WTC11 (cell line): ENCODE data around the gene RIPOR3. TPM values are rescaled to one million over a fixed set of nuclear protein-coding genes. Genes with fewer than 3 reads are reported as not detected.

ENCODE experiments used
- ATAC-seq: fragments of 200-7000 bp; cut with Tn5 transposase; 2 replicates; pipeline ENCODE4 v1.10.0; 2021; ENCODE audit warnings: mild to moderate bottlenecking, moderate library complexity
- CTCF ChIA-PET: fragments of 300-600 bp; sonication (Branson Sonifier 250); formaldehyde crosslinking; loops from one replicate; lab custom pipeline; 2021; ENCODE audit warnings: antibody characterized with exemption; lab: Charles Lee
- POLR2A ChIA-PET: fragments of 350-600 bp; sonication (Branson Sonifier 250); formaldehyde crosslinking; loops from one replicate; lab custom pipeline; 2021; ENCODE audit warnings: antibody characterized with exemption; lab: Charles Lee
- DNase-seq: peaks from one replicate; pipeline ENCODE4 v3.0.0; 2021; ENCODE audit warnings: low spot score
- H3K27ac Mint-ChIP-seq: 2 replicates; pipeline ENCODE4 v1.8.0; 2021; ENCODE audit warnings: mixed read lengths
- H3K27me3 Mint-ChIP-seq: 2 replicates; pipeline ENCODE4 v1.8.0; 2021; ENCODE audit warnings: low read depth, mild to moderate bottlenecking, moderate library complexity, mixed read lengths
- H3K36me3 Mint-ChIP-seq: 2 replicates; pipeline ENCODE4 v1.8.0; 2021; ENCODE audit warnings: mixed read lengths
- H3K4me1 Mint-ChIP-seq: 2 replicates; pipeline ENCODE4 v1.8.0; 2022; ENCODE audit warnings: mixed read lengths
- H3K4me3 Mint-ChIP-seq: 2 replicates; pipeline ENCODE4 v1.8.0; 2021; ENCODE audit warnings: mild to moderate bottlenecking, moderate library complexity, mixed read lengths
- H3K9me3 Mint-ChIP-seq: 2 replicates; pipeline ENCODE4 v1.8.0; 2021; ENCODE audit warnings: mixed read lengths
- ATF3 ChIP-seq: sonication (generic); formaldehyde crosslinking; conservative IDR thresholded peaks from 2 replicates; pipeline ENCODE4 v1.8.1; 2022; ENCODE audit warnings: mild to moderate bottlenecking, missing genetic modification reagents
- ETV6 ChIP-seq: sonication (generic); formaldehyde crosslinking; IDR thresholded peaks from 2 replicates; pipeline ENCODE4 v1.8.1; 2022; ENCODE audit warnings: mild to moderate bottlenecking, missing genetic modification reagents
- FOXP1 ChIP-seq: sonication (generic); formaldehyde crosslinking; IDR thresholded peaks from 2 replicates; pipeline ENCODE4 v1.8.0; 2022; ENCODE audit warnings: missing genetic modification reagents, mild to moderate bottlenecking, moderate library complexity, borderline replicate concordance
- GABPB1 ChIP-seq: sonication (generic); formaldehyde crosslinking; IDR thresholded peaks from 2 replicates; pipeline ENCODE4 v1.8.1; 2023; ENCODE audit warnings: mild to moderate bottlenecking, missing genetic modification reagents
- GRHL2 ChIP-seq: fragments of 250-450 bp; sonication (Bioruptor Pico); IDR thresholded peaks from 2 replicates; pipeline ENCODE4 v1.8.0; 2022; ENCODE audit warnings: mild to moderate bottlenecking, moderate library complexity; ENCODE audit not compliant: insufficient replicate concordance, severe bottlenecking
- HMGA2 ChIP-seq: fragments of 250-450 bp; sonication (Bioruptor Pico); IDR thresholded peaks from 2 replicates; pipeline ENCODE4 v1.4.0; 2021; ENCODE audit warnings: mild to moderate bottlenecking, moderate library complexity
- IRF1 ChIP-seq: sonication (generic); formaldehyde crosslinking; IDR thresholded peaks from 2 replicates; pipeline ENCODE4 v1.8.0; 2023; ENCODE audit warnings: missing genetic modification reagents
- IRF2 ChIP-seq: sonication (generic); formaldehyde crosslinking; IDR thresholded peaks from 2 replicates; pipeline ENCODE4 v1.8.0; 2022; ENCODE audit warnings: low read depth, missing genetic modification reagents, borderline replicate concordance
- NFYB ChIP-seq: sonication (generic); formaldehyde crosslinking; conservative IDR thresholded peaks from 2 replicates; pipeline ENCODE4 v1.8.0; 2022; ENCODE audit warnings: low read depth, missing genetic modification reagents
- NR2C2 ChIP-seq: sonication (generic); formaldehyde crosslinking; IDR thresholded peaks from 2 replicates; pipeline ENCODE4 v1.8.0; 2022; ENCODE audit warnings: mild to moderate bottlenecking, missing genetic modification reagents
- OVOL2 ChIP-seq: fragments of 250-450 bp; sonication (Bioruptor Pico); IDR thresholded peaks from 2 replicates; pipeline ENCODE4 v1.9.0; 2021; ENCODE audit warnings: mild to moderate bottlenecking, borderline replicate concordance
- PRRX2 ChIP-seq: fragments of 250-450 bp; sonication (Bioruptor Pico); IDR thresholded peaks from 2 replicates; pipeline ENCODE4 v1.8.0; 2021; ENCODE audit warnings: mild to moderate bottlenecking
- SOX15 ChIP-seq: fragments of 250-450 bp; sonication (Bioruptor Pico); IDR thresholded peaks from 2 replicates; pipeline ENCODE4 v1.9.0; 2021; ENCODE audit warnings: mild to moderate bottlenecking
- ZBTB21 ChIP-seq: sonication (generic); formaldehyde crosslinking; IDR thresholded peaks from 2 replicates; pipeline ENCODE4 v1.8.1; 2023; ENCODE audit warnings: mild to moderate bottlenecking, missing genetic modification reagents, borderline replicate concordance
- ZNF232 ChIP-seq: sonication (generic); formaldehyde crosslinking; IDR thresholded peaks from 2 replicates; pipeline ENCODE4 v1.8.0; 2022; ENCODE audit warnings: mild to moderate bottlenecking, missing genetic modification reagents
- ZNF396 ChIP-seq: fragments of 250-450 bp; sonication (Bioruptor Pico); IDR thresholded peaks from 2 replicates; pipeline ENCODE4 v1.8.0; 2021; ENCODE audit warnings: mild to moderate bottlenecking, moderate library complexity, borderline replicate concordance
- ZNF512 ChIP-seq: sonication (generic); formaldehyde crosslinking; IDR thresholded peaks from 2 replicates; pipeline ENCODE4 v1.8.1; 2022; ENCODE audit warnings: missing genetic modification reagents, borderline replicate concordance
- total RNA-seq: library from RNA; stranded (reverse); gene quantifications from 3 replicates; pipeline ENCODE4 v1.2.3, GENCODE V29; 2021
- TF ChIP-seq, protein P1 (sequence below): sonication (generic); formaldehyde crosslinking; IDR thresholded peaks from 2 replicates; pipeline ENCODE4 v1.8.0; 2023; ENCODE audit warnings: missing genetic modification reagents, mild to moderate bottlenecking, borderline replicate concordance
- TF ChIP-seq, protein P2 (sequence below): fragments of 250-450 bp; sonication (Bioruptor Pico); conservative IDR thresholded peaks from 2 replicates; pipeline ENCODE4 v1.9.0; 2021; ENCODE audit warnings: mild to moderate bottlenecking
- TF ChIP-seq, protein P3 (sequence below): fragments of 250-450 bp; sonication (Bioruptor Pico); IDR thresholded peaks from 2 replicates; pipeline ENCODE4 v1.9.0; 2021; ENCODE audit warnings: moderate library complexity, mild to moderate bottlenecking, inconsistent platforms, borderline replicate concordance
- TF ChIP-seq, protein P4 (sequence below): fragments of 250-450 bp; sonication (Bioruptor Pico); IDR thresholded peaks from 2 replicates; pipeline ENCODE4 v2.1.2; 2022; ENCODE audit warnings: mild to moderate bottlenecking, moderate library complexity
- TF ChIP-seq, protein P5 (sequence below): fragments of 250-450 bp; sonication (Bioruptor Pico); IDR thresholded peaks from 2 replicates; pipeline ENCODE4 v1.8.0; 2021; ENCODE audit warnings: mild to moderate bottlenecking

RIPOR3 gene
- total RNA-seq, 1 experiment from 2014 or later, result 6.5 TPM

- DNase-seq (no peak), ATAC-seq (no peak)
- Mint-ChIP-seq H3K4me1 (peaks cover 11% of the 10 kb centered on the region), H3K36me3 (peaks cover 2% of the 10 kb centered on the region; the same call in 1 of the 2 replicates), H3K4me3 (no peak overlapping the region), H3K27ac (no peak overlapping the region), H3K9me3 (no peaks in the 10 kb centered on the region), H3K27me3 (no peaks in the 10 kb centered on the region)
- TF ChIP-seq GRHL2 (CRISPR knock-in tag) (no peak), SOX15 (CRISPR knock-in tag) (no peak), ZNF396 (CRISPR knock-in tag) (no peak), NR2C2 (CRISPR knock-in tag) (no peak), ZNF232 (CRISPR knock-in tag) (no peak), ETV6 (no peak), NFYB (no peak), OVOL2 (CRISPR knock-in tag) (no peak), GABPB1 (CRISPR knock-in tag) (no peak), PRRX2 (CRISPR knock-in tag) (no peak), FOXP1 (CRISPR knock-in tag) (no peak), IRF2 (no peak), HMGA2 (no peak), ZNF512 (CRISPR knock-in tag) (no peak)
- TF ChIP-seq, protein P1, sequence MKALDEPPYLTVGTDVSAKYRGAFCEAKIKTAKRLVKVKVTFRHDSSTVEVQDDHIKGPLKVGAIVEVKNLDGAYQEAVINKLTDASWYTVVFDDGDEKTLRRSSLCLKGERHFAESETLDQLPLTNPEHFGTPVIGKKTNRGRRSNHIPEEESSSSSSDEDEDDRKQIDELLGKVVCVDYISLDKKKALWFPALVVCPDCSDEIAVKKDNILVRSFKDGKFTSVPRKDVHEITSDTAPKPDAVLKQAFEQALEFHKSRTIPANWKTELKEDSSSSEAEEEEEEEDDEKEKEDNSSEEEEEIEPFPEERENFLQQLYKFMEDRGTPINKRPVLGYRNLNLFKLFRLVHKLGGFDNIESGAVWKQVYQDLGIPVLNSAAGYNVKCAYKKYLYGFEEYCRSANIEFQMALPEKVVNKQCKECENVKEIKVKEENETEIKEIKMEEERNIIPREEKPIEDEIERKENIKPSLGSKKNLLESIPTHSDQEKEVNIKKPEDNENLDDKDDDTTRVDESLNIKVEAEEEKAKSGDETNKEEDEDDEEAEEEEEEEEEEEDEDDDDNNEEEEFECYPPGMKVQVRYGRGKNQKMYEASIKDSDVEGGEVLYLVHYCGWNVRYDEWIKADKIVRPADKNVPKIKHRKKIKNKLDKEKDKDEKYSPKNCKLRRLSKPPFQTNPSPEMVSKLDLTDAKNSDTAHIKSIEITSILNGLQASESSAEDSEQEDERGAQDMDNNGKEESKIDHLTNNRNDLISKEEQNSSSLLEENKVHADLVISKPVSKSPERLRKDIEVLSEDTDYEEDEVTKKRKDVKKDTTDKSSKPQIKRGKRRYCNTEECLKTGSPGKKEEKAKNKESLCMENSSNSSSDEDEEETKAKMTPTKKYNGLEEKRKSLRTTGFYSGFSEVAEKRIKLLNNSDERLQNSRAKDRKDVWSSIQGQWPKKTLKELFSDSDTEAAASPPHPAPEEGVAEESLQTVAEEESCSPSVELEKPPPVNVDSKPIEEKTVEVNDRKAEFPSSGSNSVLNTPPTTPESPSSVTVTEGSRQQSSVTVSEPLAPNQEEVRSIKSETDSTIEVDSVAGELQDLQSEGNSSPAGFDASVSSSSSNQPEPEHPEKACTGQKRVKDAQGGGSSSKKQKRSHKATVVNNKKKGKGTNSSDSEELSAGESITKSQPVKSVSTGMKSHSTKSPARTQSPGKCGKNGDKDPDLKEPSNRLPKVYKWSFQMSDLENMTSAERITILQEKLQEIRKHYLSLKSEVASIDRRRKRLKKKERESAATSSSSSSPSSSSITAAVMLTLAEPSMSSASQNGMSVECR (CRISPR knock-in tag), result no peak
- TF ChIP-seq, protein P2, sequence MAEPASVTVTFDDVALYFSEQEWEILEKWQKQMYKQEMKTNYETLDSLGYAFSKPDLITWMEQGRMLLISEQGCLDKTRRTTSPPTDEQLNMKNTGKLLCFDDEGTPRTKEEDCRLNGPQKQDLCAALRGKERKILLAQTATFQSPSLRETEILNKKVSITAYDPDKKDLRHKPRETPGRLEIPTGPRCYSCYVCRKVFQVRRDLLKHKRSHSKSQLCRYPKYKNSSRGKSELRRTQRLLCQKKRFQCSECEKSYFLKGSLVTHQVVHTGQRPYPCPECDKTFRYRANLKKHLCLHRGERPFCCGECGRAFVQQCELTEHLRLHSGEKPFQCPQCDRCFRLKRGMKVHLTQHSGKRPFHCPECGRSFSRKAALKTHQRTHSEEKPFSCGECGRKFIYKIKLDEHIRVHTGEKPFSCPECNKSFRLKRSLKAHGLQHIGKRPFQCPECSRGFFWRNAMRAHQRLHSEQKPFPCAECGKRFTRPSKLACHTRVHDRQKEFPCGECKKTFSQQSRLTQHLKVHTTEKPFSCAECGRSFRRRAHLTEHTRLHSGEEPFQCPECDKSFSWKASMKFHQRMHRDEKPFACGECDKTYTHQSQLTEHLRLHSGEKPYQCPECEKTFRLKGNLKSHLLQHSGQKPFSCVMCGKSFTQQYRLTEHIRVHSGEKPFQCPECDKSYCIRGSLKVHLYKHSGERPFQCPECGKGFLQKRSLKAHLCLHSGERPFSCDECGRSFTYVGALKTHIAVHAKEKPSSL, result no peak
- POLR2A ChIA-PET, result no interaction called here
- CTCF ChIA-PET, result interaction anchor here (0.6 to 1.5 kb wide), 4 partner anchors 33 to 414 kb away, joined by 3 to 6 read pairs (median 3); no protein-coding TSS in a partner anchor
Measured at GRCh38 chr20:50593005-50593335, 98.4 kb downstream of the RIPOR3 start.

DNA sequence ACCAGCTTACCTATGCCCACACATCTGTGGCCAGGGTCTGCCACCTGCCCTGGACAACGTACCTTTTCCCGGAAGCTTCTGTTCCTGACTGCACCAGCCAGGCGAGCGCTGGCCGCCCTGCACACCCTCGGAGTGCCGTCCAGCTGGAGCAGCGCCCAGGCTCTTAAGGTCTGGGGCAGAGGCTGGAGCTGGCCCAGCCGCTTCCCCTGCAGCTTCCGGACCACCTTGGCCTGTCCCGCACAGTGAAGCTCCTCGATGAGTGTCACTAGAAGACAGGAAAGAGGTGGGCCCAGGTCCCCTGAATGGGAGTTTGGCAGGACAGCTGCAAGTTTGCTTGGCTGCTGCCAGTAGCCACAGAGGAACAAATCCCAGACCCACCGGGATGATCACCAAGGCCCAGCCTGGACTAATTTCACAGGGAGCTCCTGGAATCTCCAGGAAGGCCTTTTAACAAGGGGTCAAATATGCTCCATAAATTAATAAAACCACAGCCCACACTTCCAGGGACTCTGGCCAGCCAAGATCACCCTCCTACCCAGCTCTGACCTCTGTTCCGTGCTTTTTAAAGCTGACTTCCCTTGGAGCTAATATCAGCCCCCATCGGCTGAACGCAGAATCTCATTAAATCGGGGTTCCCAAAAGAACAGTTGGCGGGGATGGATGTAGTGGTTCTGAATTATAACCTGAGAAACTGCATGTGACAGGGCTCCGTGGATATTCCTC, 98.9 kb downstream of the RIPOR3 start:
- CTCF ChIA-PET, result interaction anchor here (0.6 to 1.5 kb wide), 7 partner anchors 14 to 413 kb away, joined by 3 to 6 read pairs (median 3); partner anchors contain the start of gene BCAS4
- no peaks in the 10 kb centered on the region for H3K9me3 Mint-ChIP-seq
- DNase-seq, result no peak
- TF ChIP-seq ZNF396 (CRISPR knock-in tag), result no peak
- TF ChIP-seq IRF1 (CRISPR knock-in tag), result no peak
- TF ChIP-seq ZBTB21, result no peak
- TF ChIP-seq ATF3, result no peak
- TF ChIP-seq, protein P3, sequence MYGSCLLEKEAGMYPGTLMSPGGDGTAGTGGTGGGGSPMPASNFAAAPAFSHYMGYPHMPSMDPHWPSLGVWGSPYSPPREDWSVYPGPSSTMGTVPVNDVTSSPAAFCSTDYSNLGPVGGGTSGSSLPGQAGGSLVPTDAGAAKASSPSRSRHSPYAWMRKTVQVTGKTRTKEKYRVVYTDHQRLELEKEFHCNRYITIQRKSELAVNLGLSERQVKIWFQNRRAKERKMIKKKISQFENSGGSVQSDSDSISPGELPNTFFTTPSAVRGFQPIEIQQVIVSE (CRISPR knock-in tag), result no peak
- TF ChIP-seq, protein P4, sequence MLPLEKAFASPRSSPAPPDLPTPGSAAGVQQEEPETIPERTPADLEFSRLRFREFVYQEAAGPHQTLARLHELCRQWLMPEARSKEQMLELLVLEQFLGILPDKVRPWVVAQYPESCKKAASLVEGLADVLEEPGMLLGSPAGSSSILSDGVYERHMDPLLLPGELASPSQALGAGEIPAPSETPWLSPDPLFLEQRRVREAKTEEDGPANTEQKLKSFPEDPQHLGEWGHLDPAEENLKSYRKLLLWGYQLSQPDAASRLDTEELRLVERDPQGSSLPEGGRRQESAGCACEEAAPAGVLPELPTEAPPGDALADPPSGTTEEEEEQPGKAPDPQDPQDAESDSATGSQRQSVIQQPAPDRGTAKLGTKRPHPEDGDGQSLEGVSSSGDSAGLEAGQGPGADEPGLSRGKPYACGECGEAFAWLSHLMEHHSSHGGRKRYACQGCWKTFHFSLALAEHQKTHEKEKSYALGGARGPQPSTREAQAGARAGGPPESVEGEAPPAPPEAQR (CRISPR knock-in tag), result no peak
- TF ChIP-seq, protein P5, sequence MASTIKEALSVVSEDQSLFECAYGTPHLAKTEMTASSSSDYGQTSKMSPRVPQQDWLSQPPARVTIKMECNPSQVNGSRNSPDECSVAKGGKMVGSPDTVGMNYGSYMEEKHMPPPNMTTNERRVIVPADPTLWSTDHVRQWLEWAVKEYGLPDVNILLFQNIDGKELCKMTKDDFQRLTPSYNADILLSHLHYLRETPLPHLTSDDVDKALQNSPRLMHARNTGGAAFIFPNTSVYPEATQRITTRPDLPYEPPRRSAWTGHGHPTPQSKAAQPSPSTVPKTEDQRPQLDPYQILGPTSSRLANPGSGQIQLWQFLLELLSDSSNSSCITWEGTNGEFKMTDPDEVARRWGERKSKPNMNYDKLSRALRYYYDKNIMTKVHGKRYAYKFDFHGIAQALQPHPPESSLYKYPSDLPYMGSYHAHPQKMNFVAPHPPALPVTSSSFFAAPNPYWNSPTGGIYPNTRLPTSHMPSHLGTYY (CRISPR knock-in tag), result no peak

More for the DNA sequence above, 98.9 kb downstream of the RIPOR3 start:
- no peak for ATAC-seq
- Mint-ChIP-seq H3K27ac (no peak overlapping the region), H3K27me3 (no peaks in the 10 kb centered on the region), H3K36me3 (peaks cover 3% of the 10 kb centered on the region; the same call in 1 of the 2 replicates), H3K4me3 (no peak overlapping the region), H3K4me1 (peaks cover 11% of the 10 kb centered on the region)
- POLR2A ChIA-PET, result interaction anchor here (0.6 kb wide), 1 partner anchor 12 kb away, joined by 3 read pairs; no protein-coding TSS in a partner anchor
